Stimulated activated CD4-positive, alpha-beta T cell treated with anti-CD3 and anti-CD28 coated beads, Interleukin-15, amount 100 ng/mL, for 48 hours (primary cell): ENCODE results near the gene KDELR1.

ENCODE experiments used
- DNase-seq, 2 donors: peaks; one replicate each; pipeline ENCODE4 v3.0.0-alpha.2; 2020; ENCODE audit warnings: low read depth in 2 of 2

Gene KDELR1

DNA sequence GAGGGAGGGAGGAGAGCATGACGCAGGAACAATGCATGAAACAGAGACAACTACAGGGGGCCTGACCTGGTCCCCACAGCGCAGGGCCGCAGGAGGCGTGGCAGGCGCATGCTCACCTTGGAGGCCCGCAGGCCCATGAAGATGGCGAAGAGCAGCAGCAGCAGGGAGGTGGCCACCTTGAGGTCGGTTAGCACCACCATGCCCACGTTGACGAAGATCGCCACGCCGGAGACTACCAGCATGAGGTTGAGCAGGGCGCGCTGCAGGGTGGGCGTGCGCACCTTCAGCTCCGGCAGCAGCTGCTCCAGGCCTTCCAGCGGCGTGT lies 49.0 kb downstream of the KDELR1 start:
- DNase-seq = no peak

DNA sequence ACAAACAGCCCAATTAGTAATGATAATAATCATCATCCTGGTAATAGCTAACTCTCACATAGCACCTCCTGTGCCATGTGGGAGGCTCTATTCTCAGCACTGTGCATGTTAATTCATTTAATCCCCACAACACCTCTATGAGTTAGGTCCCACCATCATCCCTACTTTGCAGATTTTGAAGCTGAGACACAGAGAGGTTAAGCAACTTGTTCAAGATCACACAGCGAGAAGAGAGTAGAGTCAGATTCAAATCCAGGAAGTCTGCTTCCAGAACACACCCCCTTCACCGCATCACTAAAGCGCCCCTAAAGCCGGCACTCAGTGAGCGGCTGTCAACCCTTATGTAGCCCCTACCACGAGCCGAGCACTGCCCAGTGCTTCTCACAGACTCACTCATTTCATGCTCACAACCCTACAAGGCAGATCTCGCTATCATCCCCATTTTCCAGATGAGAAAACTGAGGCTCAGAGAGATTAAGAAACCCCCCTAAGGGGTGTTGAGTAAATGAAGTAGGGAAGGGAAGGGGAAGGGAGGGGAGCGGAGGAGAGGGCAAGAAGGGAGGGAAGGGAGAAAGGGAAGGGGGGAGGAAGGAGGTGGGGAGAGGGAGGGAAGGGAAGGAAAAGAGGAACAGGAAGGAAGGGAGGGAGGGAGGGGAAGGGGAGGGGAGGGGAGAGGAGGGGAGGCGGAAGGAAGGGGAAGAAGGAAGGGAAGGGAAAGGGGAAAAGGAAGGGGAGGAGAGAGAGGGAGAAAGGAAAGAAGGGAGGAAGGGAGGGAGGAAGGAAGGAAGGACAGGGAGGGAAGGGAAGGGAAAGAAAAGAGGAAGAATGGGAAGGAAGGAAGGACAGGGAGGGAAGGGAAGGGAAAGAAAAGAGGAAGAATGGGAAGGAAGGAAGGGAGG lies 49.6 kb downstream of the KDELR1 start:
- DNase-seq = no peak

DNA sequence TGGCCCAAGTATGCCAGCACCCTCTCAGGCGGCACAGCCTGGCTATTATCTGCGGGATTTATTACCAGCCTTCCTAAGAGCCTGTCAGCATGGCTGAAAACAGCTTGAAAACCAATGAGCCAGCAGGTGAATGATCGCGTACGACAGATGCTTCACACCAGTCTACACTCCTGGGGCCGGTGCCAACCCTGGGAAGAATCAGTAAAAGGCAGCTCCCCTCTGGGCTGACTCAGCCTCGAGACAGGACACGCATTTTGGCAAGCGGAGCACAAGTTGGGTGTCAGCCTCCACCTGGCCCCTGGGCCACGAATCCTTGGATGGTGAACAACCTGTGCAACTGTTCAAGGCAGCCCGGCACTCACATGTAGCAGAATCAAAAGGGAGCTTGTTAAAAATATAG lies 50.4 kb downstream of the KDELR1 start:
- DNase-seq = no peak

DNA sequence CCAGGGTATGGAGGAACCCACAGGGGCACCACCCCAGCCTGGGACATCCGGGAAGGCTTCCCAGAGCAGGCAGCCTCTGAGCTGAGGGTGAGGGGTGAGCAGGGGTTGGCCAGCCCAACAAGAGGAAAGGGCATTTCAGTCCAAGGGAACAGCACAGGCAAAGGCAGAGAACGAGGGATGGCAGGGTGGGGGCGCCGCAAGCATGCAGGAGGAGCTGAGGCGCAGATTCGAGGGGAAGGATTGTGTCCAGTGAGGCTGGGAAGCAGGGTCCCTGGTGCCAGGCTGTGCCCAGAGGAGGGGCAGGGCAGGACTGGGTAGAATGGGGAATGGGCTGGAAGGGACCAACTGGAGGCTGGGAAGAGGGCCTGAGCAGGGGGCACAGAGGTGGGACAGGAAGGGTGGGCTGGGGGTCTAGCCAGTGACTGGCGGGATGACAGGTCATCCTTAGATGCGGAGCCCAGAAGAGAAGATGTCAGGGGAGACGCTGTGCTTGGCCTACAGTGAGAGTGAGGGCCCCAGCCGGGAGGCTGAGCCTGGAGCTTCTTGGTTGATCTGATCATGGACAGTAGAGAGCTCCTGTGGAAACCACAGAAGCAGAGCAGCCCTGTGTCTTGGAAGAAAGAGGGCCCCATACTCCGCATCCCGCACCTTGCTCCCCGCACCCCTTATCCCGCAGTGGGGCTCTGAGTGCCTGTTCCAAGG lies 52.4 kb downstream of the KDELR1 start:
- no peak for DNase-seq

DNA sequence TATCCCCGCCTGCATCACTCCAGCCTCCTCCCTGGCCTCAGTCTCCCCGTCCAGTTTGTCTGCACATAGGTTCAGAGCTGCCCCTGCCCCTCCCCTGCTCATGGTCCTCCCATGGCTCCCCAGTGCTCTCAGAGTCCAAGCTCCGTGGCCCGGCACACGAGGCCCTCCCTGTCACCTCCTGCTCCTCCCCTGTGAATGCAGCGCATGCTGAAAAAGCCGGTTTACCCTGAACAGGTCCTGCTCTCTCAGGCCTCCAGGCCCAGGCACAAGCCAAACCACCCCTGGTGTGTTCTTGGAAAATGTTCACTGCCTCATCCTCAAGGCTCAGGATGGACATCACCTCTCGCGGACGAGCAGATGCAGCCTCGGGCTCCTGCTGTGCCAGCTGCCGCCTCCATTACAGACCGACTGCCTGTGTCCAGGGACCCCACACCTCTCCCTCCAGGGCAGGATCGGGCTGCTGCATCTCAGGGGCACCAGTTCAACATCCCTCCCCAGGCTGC lies 53.0 kb downstream of the KDELR1 start:
- no peak for DNase-seq

DNA sequence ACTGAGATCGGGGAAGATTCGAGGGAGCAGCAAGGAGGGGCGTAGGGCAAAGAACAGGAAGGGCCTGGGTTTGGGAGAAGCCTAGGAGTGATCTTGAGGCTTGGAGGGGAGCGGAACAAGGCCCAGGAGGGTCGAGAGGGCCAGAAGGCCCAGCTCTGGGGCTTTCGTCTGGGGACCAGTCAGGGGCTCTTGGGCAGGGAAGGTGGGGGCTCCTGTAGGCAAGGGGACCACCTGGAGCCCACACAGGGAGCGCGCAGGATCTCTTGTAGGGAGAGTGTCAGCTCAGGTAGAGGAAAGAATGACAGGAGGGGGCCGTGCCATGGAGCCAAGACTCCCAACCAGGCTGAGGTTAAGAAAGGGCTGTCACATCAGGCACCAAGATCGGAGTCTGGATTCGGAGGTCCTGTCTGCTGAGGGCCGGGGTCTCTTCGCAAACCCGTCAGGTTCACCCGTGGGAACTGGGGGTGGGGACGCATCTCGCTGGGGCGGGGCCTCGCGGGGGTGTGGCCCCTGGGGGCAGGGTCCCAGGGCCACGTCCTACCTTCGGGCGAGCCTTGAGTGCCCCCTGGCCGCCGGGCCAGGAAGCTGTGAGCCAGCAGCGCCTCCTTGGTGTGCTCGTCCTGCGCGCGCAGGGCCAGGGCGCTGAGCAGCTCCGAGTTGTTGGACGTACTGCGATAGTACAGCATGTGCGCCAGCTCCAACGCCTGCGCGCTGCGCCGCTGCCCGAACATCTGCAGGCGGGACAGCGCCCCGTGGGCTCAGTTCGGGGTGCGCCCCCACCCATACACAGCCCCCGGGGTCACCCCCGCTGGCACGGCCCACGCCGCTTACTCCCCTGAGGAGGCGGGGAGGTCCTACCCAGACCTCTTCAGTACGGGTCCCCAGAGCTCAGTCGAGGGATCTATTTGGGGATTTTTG lies 57.6 kb downstream of the KDELR1 start:
- DNase-seq = peak; percentile 87 to 92

DNA sequence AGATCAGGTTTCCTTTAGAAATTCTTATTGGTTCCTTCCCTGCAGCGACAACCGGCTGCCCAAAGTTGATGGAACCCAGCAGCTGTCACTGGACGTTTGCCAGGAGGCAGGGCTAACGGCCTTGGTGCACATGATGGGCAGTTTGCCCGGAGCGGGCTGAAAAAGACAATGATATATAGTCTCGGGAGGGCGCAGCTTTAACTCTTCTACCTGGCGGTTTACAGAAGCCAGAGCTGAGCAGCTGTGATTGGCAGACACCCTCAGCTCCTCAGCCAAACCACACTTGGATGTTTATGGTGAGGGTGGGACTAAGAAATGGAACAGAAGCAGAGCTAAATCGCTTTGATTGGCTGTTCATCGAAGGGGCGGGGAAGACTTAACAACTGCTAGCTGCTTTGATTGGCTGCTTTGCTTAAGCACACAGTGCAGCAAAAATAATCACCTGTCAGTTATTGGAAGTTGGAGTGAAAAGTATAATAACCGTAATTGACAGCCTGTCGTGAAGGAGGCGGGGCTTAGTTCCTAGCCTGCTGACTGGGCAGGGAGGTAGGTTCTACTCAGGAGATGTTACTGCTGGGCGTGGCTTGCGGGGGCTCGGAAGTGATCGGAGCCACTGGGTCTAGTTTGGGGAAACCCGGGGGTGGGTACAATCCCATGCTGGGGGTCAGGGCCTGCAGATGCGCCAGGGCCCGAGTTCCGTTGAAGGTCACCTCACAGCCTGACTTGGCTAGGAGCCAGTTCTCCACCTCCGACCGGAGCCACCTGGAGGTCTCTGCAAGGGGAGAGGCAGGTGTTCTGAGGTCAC lies 58.5 kb downstream of the KDELR1 start:
- DNase-seq = peak; percentile 90 to 92
